ENCODE data around the gene PPP2R5E.

PPP2R5E gene

GRCh38 chr14:63435204-63435603 lies 108.0 kb downstream of the PPP2R5E start:
- no peak overlapping the region for H3K4me3 ChIP-seq (ENCODE audit: low read depth, low read length)
- in situ Hi-C loops (cut with HindIII; ENCODE audit: low sequenced_read_pairs) = no loop called here
- no peak for DNase-seq (ENCODE audit: low read depth)
- TF ChIP-seq CTCF (IDR thresholded peaks at IDR 0.05; ENCODE audit: low read depth, low read length, missing control alignments) = no peak

- no peak for TF ChIP-seq CTCF (IDR thresholded peaks at IDR 0.05; ENCODE audit: low read depth, low read length, missing control alignments)
- in situ Hi-C loops (cut with HindIII; ENCODE audit: low sequenced_read_pairs) = loop anchor here (5.0 kb wide), 1 partner anchor 109 kb away; the partner anchor contains the start of gene PPP2R5E
- no peak overlapping the region for H3K4me3 ChIP-seq (ENCODE audit: low read depth, low read length)
- no peak for DNase-seq (ENCODE audit: low read depth)
These were observed 110.2 kb downstream of the PPP2R5E start for GRCh38 chr14:63432888-63433552.

GRCh38 chr14:63432228-63432627 lies 110.9 kb downstream of the PPP2R5E start:
- no peak overlapping the region for H3K4me3 ChIP-seq (ENCODE audit: low read depth, low read length)
- TF ChIP-seq CTCF (IDR thresholded peaks at IDR 0.05; ENCODE audit: low read depth, low read length, missing control alignments) = no peak
- in situ Hi-C loops (cut with HindIII; ENCODE audit: low sequenced_read_pairs) = loop anchor here (5.0 kb wide), 1 partner anchor 110 kb away; the partner anchor contains the start of gene PPP2R5E
- DNase-seq (ENCODE audit: low read depth) = no peak

- TF ChIP-seq CTCF (IDR thresholded peaks at IDR 0.05; ENCODE audit: low read depth, low read length, missing control alignments) = no peak
- in situ Hi-C loops (cut with HindIII; ENCODE audit: low sequenced_read_pairs) = loop anchor here (5.0 kb wide), 1 partner anchor 111 kb away; the partner anchor contains the start of gene PPP2R5E
These were observed 111.7 kb downstream of the PPP2R5E start for GRCh38 chr14:63431466-63431865.

GRCh38 chr14:63428486-63428885 lies 114.7 kb downstream of the PPP2R5E start:
- in situ Hi-C loops (cut with HindIII; ENCODE audit: low sequenced_read_pairs) = no loop called here
- no peak for DNase-seq (ENCODE audit: low read depth)
- no peak for TF ChIP-seq CTCF (IDR thresholded peaks at IDR 0.05; ENCODE audit: low read depth, low read length, missing control alignments)
- no peak overlapping the region for H3K4me3 ChIP-seq (ENCODE audit: low read depth, low read length)

More at GRCh38 chr14:63431466-63431865, 111.7 kb downstream of the PPP2R5E start:
- no peak overlapping the region for H3K4me3 ChIP-seq (ENCODE audit: low read depth, low read length)
- DNase-seq (ENCODE audit: low read depth) = no peak

GRCh38 chr14:63426838-63427352 lies 116.3 kb downstream of the PPP2R5E start:
- TF ChIP-seq CTCF (IDR thresholded peaks at IDR 0.05; ENCODE audit: low read depth, low read length, missing control alignments) = no peak
- in situ Hi-C loops (cut with HindIII; ENCODE audit: low sequenced_read_pairs) = no loop called here
- no peak overlapping the region for H3K4me3 ChIP-seq (ENCODE audit: low read depth, low read length)
- DNase-seq (ENCODE audit: low read depth) = no peak
